Measurements from ENCODE around the gene PAM.

- no peak for TF ChIP-seq EZH2 (IDR thresholded peaks at IDR 0.05)
- TF ChIP-seq POLR2AphosphoS5 (IDR thresholded peaks at IDR 0.05; ENCODE audit: borderline replicate concordance, low read depth, low read length) = no peak
- TF ChIP-seq FOXP2 (optimal IDR thresholded peaks at IDR 0.05; ENCODE audit: control extremely low read depth, extremely low read length, insufficient read depth) = no peak
Measured at GRCh38 chr5:102792705-102793104, 37.6 kb downstream of the PAM start.
